Type B pancreatic cell (in vitro differentiated cells): ENCODE measurements around the gene CYP19A1. TPM values are rescaled to one million over a fixed set of nuclear protein-coding genes. Genes with fewer than 3 reads are reported as not detected.

Experiments used
- DNase-seq: peaks from one replicate; pipeline ENCODE4 v3.0.0; 2021; ENCODE audit warnings: mixed read lengths; ENCODE audit not compliant: unreplicated experiment; ENCODE audit errors: extremely low spot score
- H3K27ac Mint-ChIP-seq: 2 replicates; pipeline ENCODE4 v1.8.0; 2021; ENCODE audit warnings: mild to moderate bottlenecking, mixed read lengths
- H3K27me3 Mint-ChIP-seq: 2 replicates; pipeline ENCODE4 v1.8.0; 2021; ENCODE audit warnings: mixed read lengths
- H3K36me3 Mint-ChIP-seq: 2 replicates; pipeline ENCODE4 v1.8.0; 2021; ENCODE audit warnings: mixed read lengths
- H3K4me1 Mint-ChIP-seq: one replicate; pipeline ENCODE4 v1.8.0; 2021; ENCODE audit warnings: mixed read lengths; ENCODE audit not compliant: unreplicated experiment
- H3K4me3 Mint-ChIP-seq: 2 replicates; pipeline ENCODE4 v1.8.0; 2021; ENCODE audit warnings: mild to moderate bottlenecking, mixed read lengths
- H3K9me3 Mint-ChIP-seq: 2 replicates; pipeline ENCODE4 v1.8.0; 2021; ENCODE audit warnings: mixed read lengths
- CTCF ChIP-seq: fragments of 200-600 bp; sonication (generic); conservative IDR thresholded peaks from 2 replicates; pipeline ENCODE4 v1.5.0; 2021; ENCODE audit warnings: antibody characterized with exemption, mild to moderate bottlenecking
- total RNA-seq: library from RNA; stranded (reverse); gene quantifications from 2 replicates; pipeline ENCODE4 v1.2.1, GENCODE V29; 2021; ENCODE audit warnings: low replicate concordance

CYP19A1 gene
- total RNA-seq, 1 donor from 2014 or later, result 1.3 TPM

GRCh38 chr15:51290720-51291119 is 47.7 kb downstream of the CYP19A1 start:
- DNase-seq, result no peak
- H3K4me1 Mint-ChIP-seq, result peaks cover 12% of the 10 kb centered on the region

GRCh38 chr15:51289290-51289689 is 49.1 kb downstream of the CYP19A1 start:
- no peaks in the 10 kb centered on the region for H3K27me3 Mint-ChIP-seq
- no peak overlapping the region for H3K4me3 Mint-ChIP-seq
- peaks cover 14% of the 10 kb centered on the region for H3K4me1 Mint-ChIP-seq
- no peaks in the 10 kb centered on the region for H3K36me3 Mint-ChIP-seq
- H3K9me3 Mint-ChIP-seq, result no peaks in the 10 kb centered on the region
- no peak for TF ChIP-seq CTCF
- H3K27ac Mint-ChIP-seq, result no peak overlapping the region
- DNase-seq, result no peak

More at GRCh38 chr15:51290720-51291119, 47.7 kb downstream of the CYP19A1 start:
- H3K27me3 Mint-ChIP-seq, result no peaks in the 10 kb centered on the region
- no peaks in the 10 kb centered on the region for H3K9me3 Mint-ChIP-seq
- H3K27ac Mint-ChIP-seq, result no peak overlapping the region
- no peaks in the 10 kb centered on the region for H3K36me3 Mint-ChIP-seq
- H3K4me3 Mint-ChIP-seq, result no peak overlapping the region
- TF ChIP-seq CTCF, result no peak

GRCh38 chr15:51288143-51289065 is 50.0 kb downstream of the CYP19A1 start:
- H3K36me3 Mint-ChIP-seq, result no peaks in the 10 kb centered on the region
- no peak for TF ChIP-seq CTCF
- no peak overlapping the region for H3K27ac Mint-ChIP-seq
- DNase-seq, result no peak
- peaks cover 14% of the 10 kb centered on the region for H3K4me1 Mint-ChIP-seq
- H3K27me3 Mint-ChIP-seq, result no peaks in the 10 kb centered on the region
- no peaks in the 10 kb centered on the region for H3K9me3 Mint-ChIP-seq
- no peak overlapping the region for H3K4me3 Mint-ChIP-seq

- Mint-ChIP-seq H3K9me3 (no peaks in the 10 kb centered on the region), H3K27me3 (no peaks in the 10 kb centered on the region), H3K4me3 (no peak overlapping the region), H3K36me3 (no peaks in the 10 kb centered on the region), H3K27ac (no peak overlapping the region), H3K4me1 (peaks cover 14% of the 10 kb centered on the region)
- DNase-seq, result no peak
- no peak for TF ChIP-seq CTCF
Observed at GRCh38 chr15:51286816-51287215, 51.6 kb downstream of the CYP19A1 start.

- Mint-ChIP-seq H3K36me3 (no peaks in the 10 kb centered on the region), H3K9me3 (no peaks in the 10 kb centered on the region), H3K4me1 (peaks cover 14% of the 10 kb centered on the region), H3K27me3 (no peaks in the 10 kb centered on the region), H3K4me3 (no peak overlapping the region), H3K27ac (no peak overlapping the region)
- DNase-seq, result no peak
- no peak for TF ChIP-seq CTCF
Observed at GRCh38 chr15:51285399-51285798, 53.0 kb downstream of the CYP19A1 start.
